AG10803 (cell line): Measurements from ENCODE around the gene L3MBTL4.

ENCODE experiments used
- DNase-seq: peaks from one replicate; pipeline ENCODE4 v3.0.0; 2010; ENCODE audit warnings: low read depth
- H3K4me3 ChIP-seq: 2 replicates; pipeline ENCODE4 v1.5.1; 2011; ENCODE audit warnings: mild to moderate bottlenecking, low read length, control low read depth
- CTCF ChIP-seq: conservative IDR thresholded peaks from 2 replicates; pipeline ENCODE4 v1.5.1; 2011; ENCODE audit warnings: mild to moderate bottlenecking, low read length, control low read depth, inconsistent platforms

Gene L3MBTL4

GRCh38 chr18:5977022-5977421, 437.7 kb downstream of the L3MBTL4 start:
- no peak overlapping the region for H3K4me3 ChIP-seq
- TF ChIP-seq CTCF = no peak
- no peak for DNase-seq

GRCh38 chr18:5975111-5976002, 439.4 kb downstream of the L3MBTL4 start:
- DNase-seq = peak; percentile 66
- peak; percentile 24; the same call in 1 of the 2 replicates for TF ChIP-seq CTCF
- H3K4me3 ChIP-seq = no peak overlapping the region

GRCh38 chr18:5974696-5975095, 440.0 kb downstream of the L3MBTL4 start:
- H3K4me3 ChIP-seq = no peak overlapping the region
- no peak for TF ChIP-seq CTCF

GRCh38 chr18:5973099-5973498, 441.6 kb downstream of the L3MBTL4 start:
- no peak overlapping the region for H3K4me3 ChIP-seq
- no peak for DNase-seq
- no peak for TF ChIP-seq CTCF

More at GRCh38 chr18:5974696-5975095, 440.0 kb downstream of the L3MBTL4 start:
- DNase-seq = no peak

GRCh38 chr18:5972298-5972697, 442.4 kb downstream of the L3MBTL4 start:
- H3K4me3 ChIP-seq = no peak overlapping the region
- TF ChIP-seq CTCF = no peak
- no peak for DNase-seq

- no peak for TF ChIP-seq CTCF
- no peak overlapping the region for H3K4me3 ChIP-seq
- no peak for DNase-seq
These were observed 444.7 kb downstream of the L3MBTL4 start for GRCh38 chr18:5969989-5970403.
